ENCODE measurements around the gene FGF13. TPM values are rescaled to one million over a fixed set of nuclear protein-coding genes. Genes with fewer than 3 reads are reported as not detected.

FGF13 gene
- total and polyA plus RNA-seq, 2 donors (not counting 3 experiments of a cell fraction or from before 2014, with no cell fraction given) = 0.07 to 0.20 TPM

DNA sequence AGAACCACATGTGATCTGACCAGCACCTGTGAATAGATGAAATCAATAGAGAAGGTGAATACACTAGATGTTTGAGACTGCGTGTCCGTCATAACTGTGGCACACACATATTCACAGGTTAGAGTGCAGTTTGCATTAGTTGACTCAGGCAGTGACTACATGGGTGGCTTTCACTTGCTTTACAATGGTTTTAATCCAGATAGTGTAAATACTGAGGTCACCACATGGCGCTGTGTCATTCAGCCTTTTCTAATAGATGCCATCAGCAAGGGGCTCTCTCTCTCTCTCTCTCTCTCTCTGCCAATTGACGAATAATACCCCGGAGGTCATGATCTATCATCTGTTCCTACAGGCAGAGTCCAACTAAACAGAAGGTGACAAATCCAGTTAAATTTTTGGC, 30.7 kb upstream of the FGF13 start:
- CTCF ChIA-PET = no interaction called here
- TF ChIP-seq, protein P1, sequence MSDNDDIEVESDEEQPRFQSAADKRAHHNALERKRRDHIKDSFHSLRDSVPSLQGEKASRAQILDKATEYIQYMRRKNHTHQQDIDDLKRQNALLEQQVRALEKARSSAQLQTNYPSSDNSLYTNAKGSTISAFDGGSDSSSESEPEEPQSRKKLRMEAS (IDR thresholded peaks at IDR 0.05; ENCODE audit: insufficient read depth, insufficient read length) = no peak
- no peak for TF ChIP-seq GATA2 (IDR thresholded peaks at IDR 0.05; ENCODE audit: insufficient read depth, insufficient read length, low read depth, low read length)
- TF ChIP-seq EZH2 (IDR thresholded peaks at IDR 0.05; ENCODE audit: borderline replicate concordance, low read depth, low read length, severe bottlenecking) = no peak
- TF ChIP-seq JUN (IDR thresholded peaks at IDR 0.05; ENCODE audit: borderline replicate concordance, insufficient read depth, insufficient read length, low read depth) = no peak
- TF ChIP-seq, protein P2, sequence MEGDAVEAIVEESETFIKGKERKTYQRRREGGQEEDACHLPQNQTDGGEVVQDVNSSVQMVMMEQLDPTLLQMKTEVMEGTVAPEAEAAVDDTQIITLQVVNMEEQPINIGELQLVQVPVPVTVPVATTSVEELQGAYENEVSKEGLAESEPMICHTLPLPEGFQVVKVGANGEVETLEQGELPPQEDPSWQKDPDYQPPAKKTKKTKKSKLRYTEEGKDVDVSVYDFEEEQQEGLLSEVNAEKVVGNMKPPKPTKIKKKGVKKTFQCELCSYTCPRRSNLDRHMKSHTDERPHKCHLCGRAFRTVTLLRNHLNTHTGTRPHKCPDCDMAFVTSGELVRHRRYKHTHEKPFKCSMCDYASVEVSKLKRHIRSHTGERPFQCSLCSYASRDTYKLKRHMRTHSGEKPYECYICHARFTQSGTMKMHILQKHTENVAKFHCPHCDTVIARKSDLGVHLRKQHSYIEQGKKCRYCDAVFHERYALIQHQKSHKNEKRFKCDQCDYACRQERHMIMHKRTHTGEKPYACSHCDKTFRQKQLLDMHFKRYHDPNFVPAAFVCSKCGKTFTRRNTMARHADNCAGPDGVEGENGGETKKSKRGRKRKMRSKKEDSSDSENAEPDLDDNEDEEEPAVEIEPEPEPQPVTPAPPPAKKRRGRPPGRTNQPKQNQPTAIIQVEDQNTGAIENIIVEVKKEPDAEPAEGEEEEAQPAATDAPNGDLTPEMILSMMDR (IDR thresholded peaks at IDR 0.05; ENCODE audit: extremely low read depth in 1 of 2, insufficient read depth in 1 of 2, low read depth in 1 of 2, low read length in 2 of 2) = no peak
- TF ChIP-seq MYC (IDR thresholded peaks at IDR 0.05; ENCODE audit: low read depth, low read length) = no peak
- TF ChIP-seq FOS (IDR thresholded peaks at IDR 0.05; ENCODE audit: borderline replicate concordance, insufficient read depth, low read length) = no peak
- no peak for TF ChIP-seq POLR2AphosphoS5 (IDR thresholded peaks at IDR 0.05; ENCODE audit: insufficient read depth, low read depth, low read length)
- no peak for TF ChIP-seq POLR2A (IDR thresholded peaks at IDR 0.05; ENCODE audit: low read depth, low read length)
- dilution Hi-C loops (cut with MboI; ENCODE audit: extremely low pct_ligation_motif_present, low sequenced_read_pairs) = no loop called here
- FAIRE-seq (no peak), DNase-seq (ENCODE audit: low read depth, low spot score) (no peak)
- H2AFZ ChIP-seq (ENCODE audit: low read depth, low read length) = no peak overlapping the region
- no peaks in the 10 kb centered on the region for H3K4me1 ChIP-seq (ENCODE audit: control insufficient read depth, extremely low read depth, insufficient read depth, low read length)
- no peaks in the 10 kb centered on the region for H3K36me3 ChIP-seq (ENCODE audit: control insufficient read depth in 2 of 2, extremely low read depth in 1 of 2, insufficient read depth in 2 of 2, low read length in 2 of 2)
- H3K27ac ChIP-seq (ENCODE audit: insufficient read depth, low read depth, low read length) = no peak overlapping the region
- POLR2A ChIA-PET = no interaction called here
- H3K27me3 ChIP-seq (ENCODE audit: control insufficient read depth in 2 of 2, insufficient read depth in 2 of 2, low read length in 2 of 2) = no peaks in the 10 kb centered on the region
- H3K9ac ChIP-seq (replicated peaks; ENCODE audit: extremely low read depth, insufficient read depth, low read length) = no peak overlapping the region
- H3K4me2 ChIP-seq (ENCODE audit: insufficient read depth, low read length) = no peak overlapping the region
- no peaks in the 10 kb centered on the region for H4K20me1 ChIP-seq (replicated peaks; ENCODE audit: control insufficient read depth, extremely low read depth, insufficient read depth, low read length)
- H3K9me3 ChIP-seq (replicated peaks; ENCODE audit: control insufficient read depth, insufficient read depth, low read length) = no peaks in the 10 kb centered on the region
- no peak overlapping the region for H3K4me3 ChIP-seq (replicated peaks in 1 of 3; ENCODE audit: insufficient read depth in 1 of 3, low read depth in 1 of 3, low read length in 3 of 3)
- intact Hi-C loops (cut with micrococcal nuclease) = no loop called here
- no peaks in the 10 kb centered on the region for H3K79me2 ChIP-seq (ENCODE audit: control insufficient read depth, insufficient read depth, low read length)
- BruUV-seq (replicated peaks) = no TSS peak
- H3K9me1 ChIP-seq (replicated peaks; ENCODE audit: control insufficient read depth, extremely low read depth, insufficient read depth, low read length) = no peaks in the 10 kb centered on the region
